SU-DHL-6 (cell line): ENCODE measurements around the gene BCL2L14.

Experiments
- H2AFZ ChIP-seq: fragments of 200-600 bp; sonication (generic); 2 replicates; pipeline ENCODE4 v1.6.1; 2014; ENCODE audit warnings: low read depth, mild to moderate bottlenecking, moderate library complexity, mixed read lengths, antibody characterized with exemption, low read length; ENCODE audit not compliant: severe bottlenecking
- H3F3A ChIP-seq: fragments of 200-600 bp; shearing (Covaris generic); 2 replicates; pipeline ENCODE4 v1.6.0; 2016; ENCODE audit warnings: antibody characterized with exemption, mild to moderate bottlenecking; ENCODE audit not compliant: insufficient read depth
- H3K27ac ChIP-seq: fragments of 200-600 bp; sonication (generic); 2 replicates; pipeline ENCODE4 v1.5.1; 2016; ENCODE audit warnings: low read depth, mild to moderate bottlenecking, low read length, moderate library complexity, mixed read lengths
- H3K27me3 ChIP-seq: fragments of 200-600 bp; sonication (generic), shearing (Covaris generic); 2 replicates; pipeline ENCODE4 v1.6.0; 2014; ENCODE audit warnings: mild to moderate bottlenecking, low read length
- H3K36me3 ChIP-seq: fragments of 200-600 bp; sonication (generic); 2 replicates; pipeline ENCODE4 v1.6.1; 2014; ENCODE audit warnings: mild to moderate bottlenecking, low read length, mixed read lengths
- H3K4me2 ChIP-seq: fragments of 300-600, 200-600 bp; shearing (Covaris generic), sonication (generic); 2 replicates; pipeline ENCODE4 v1.6.0; 2014; ENCODE audit warnings: low read length, low read depth, mild to moderate bottlenecking; ENCODE audit not compliant: poor library complexity, severe bottlenecking
- H3K4me3 ChIP-seq: fragments of 200-600 bp; sonication (generic); 2 replicates; pipeline ENCODE4 v1.5.1; 2014; ENCODE audit warnings: antibody characterized with exemption, low read length, mild to moderate bottlenecking, mixed read lengths; ENCODE audit not compliant: insufficient read depth, poor library complexity, severe bottlenecking
- H3K79me2 ChIP-seq: fragments of 200-600 bp; sonication (generic); 2 replicates; pipeline ENCODE4 v1.6.1; 2014; ENCODE audit warnings: mild to moderate bottlenecking, low read length, moderate library complexity; ENCODE audit not compliant: insufficient read depth
- H3K9ac ChIP-seq: fragments of 200-600 bp; sonication (generic); 2 replicates; pipeline ENCODE4 v1.7.0; 2014; ENCODE audit warnings: mild to moderate bottlenecking, low read length
- H3K9me2 ChIP-seq: fragments of 200-600 bp; sonication (generic); replicated peaks from 2 replicates; pipeline ENCODE4 v1.6.1; 2014; ENCODE audit warnings: low read length; ENCODE audit not compliant: insufficient read depth
- H3K9me3 ChIP-seq: fragments of 200-600 bp; sonication (generic); 2 replicates; pipeline ENCODE4 v1.6.1; 2014; ENCODE audit warnings: low read length, mixed read lengths; ENCODE audit not compliant: insufficient read depth
- H4K20me1 ChIP-seq: fragments of 200-600 bp; sonication (generic); 2 replicates; pipeline ENCODE4 v1.6.1; 2014; ENCODE audit warnings: low read depth, mild to moderate bottlenecking, antibody characterized with exemption, low read length, moderate library complexity, mixed read lengths
- EZH2phosphoT487 ChIP-seq: fragments of 200-600 bp; sonication (generic), shearing (Covaris generic); conservative IDR thresholded peaks from 2 replicates; pipeline ENCODE4 v1.6.1; 2018; ENCODE audit warnings: mild to moderate bottlenecking, antibody characterized with exemption, low read length, moderate library complexity, mixed read lengths
- TF ChIP-seq, protein P1 (sequence below): fragments of 200-600 bp; sonication (generic); IDR thresholded peaks from one replicate; pipeline ENCODE4 v1.5.1; 2017; ENCODE audit warnings: antibody characterized with exemption, mild to moderate bottlenecking, low read length, moderate library complexity; ENCODE audit not compliant: insufficient read depth, poor library complexity, severe bottlenecking

BCL2L14 gene

DNA sequence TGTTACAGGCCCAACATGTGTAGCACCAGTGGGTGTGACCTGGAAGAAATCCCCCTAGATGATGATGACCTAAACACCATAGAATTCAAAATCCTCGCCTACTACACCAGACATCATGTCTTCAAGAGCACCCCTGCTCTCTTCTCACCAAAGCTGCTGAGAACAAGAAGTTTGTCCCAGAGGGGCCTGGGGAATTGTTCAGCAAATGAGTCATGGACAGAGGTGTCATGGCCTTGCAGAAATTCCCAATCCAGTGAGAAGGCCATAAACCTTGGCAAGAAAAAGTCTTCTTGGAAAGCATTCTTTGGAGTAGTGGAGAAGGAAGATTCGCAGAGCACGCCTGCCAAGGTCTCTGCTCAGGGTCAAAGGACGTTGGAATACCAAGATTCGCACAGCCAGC, 8.6 kb downstream of the BCL2L14 start:
- TF ChIP-seq, protein P1, sequence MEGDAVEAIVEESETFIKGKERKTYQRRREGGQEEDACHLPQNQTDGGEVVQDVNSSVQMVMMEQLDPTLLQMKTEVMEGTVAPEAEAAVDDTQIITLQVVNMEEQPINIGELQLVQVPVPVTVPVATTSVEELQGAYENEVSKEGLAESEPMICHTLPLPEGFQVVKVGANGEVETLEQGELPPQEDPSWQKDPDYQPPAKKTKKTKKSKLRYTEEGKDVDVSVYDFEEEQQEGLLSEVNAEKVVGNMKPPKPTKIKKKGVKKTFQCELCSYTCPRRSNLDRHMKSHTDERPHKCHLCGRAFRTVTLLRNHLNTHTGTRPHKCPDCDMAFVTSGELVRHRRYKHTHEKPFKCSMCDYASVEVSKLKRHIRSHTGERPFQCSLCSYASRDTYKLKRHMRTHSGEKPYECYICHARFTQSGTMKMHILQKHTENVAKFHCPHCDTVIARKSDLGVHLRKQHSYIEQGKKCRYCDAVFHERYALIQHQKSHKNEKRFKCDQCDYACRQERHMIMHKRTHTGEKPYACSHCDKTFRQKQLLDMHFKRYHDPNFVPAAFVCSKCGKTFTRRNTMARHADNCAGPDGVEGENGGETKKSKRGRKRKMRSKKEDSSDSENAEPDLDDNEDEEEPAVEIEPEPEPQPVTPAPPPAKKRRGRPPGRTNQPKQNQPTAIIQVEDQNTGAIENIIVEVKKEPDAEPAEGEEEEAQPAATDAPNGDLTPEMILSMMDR: no peak
- no peak for TF ChIP-seq EZH2phosphoT487
- Histone ChIP-seq H3K4me3 (no peak overlapping the region), H3K4me2 (no peak overlapping the region), H3K9ac (no peak overlapping the region), H3K9me3 (no peaks in the 10 kb centered on the region), H3K27me3 (no peaks in the 10 kb centered on the region), H2AFZ (no peak overlapping the region), H3K79me2 (no peaks in the 10 kb centered on the region), H3K36me3 (no peaks in the 10 kb centered on the region), H4K20me1 (no peaks in the 10 kb centered on the region), H3F3A (no peaks in the 10 kb centered on the region), H3K9me2 (no peaks in the 10 kb centered on the region), H3K27ac (no peak overlapping the region)

DNA sequence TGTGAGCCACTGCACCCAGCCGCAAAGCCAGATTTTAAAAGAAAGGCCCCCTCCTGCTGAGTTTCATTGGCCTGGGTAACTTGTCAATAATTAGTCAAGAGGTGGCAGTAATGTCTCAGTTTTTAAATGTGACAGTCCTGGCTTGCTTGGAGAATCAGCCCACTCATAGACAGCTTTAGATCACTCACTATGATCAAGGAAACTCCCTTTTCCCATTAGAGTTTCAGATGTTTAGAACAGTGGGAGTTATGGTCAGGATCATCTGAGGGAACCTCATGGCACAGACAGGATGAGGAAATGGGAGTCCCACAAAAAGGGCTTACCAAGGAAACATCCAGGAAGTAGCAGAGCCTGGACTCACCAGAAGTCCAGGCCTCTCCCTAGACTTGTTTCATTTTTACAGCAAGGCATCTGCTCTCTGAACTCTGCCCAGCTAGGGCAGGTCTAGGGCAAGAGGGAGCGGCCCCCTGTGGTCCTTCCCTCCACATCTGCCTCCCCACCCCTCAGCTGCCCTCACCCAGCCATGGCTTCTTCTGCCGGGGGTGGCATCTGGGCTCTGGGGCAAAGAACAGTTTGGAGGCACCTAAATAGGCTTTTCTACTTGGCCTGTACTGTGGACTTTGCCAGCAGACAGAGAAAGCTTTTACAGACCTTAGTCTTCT, 11.2 kb downstream of the BCL2L14 start:
- TF ChIP-seq EZH2phosphoT487: no peak
- TF ChIP-seq, protein P1: no peak
- Histone ChIP-seq H2AFZ (no peak overlapping the region), H3K4me2 (no peak overlapping the region), H3K27ac (no peak overlapping the region), H3K79me2 (no peaks in the 10 kb centered on the region), H4K20me1 (no peaks in the 10 kb centered on the region), H3K36me3 (no peaks in the 10 kb centered on the region), H3F3A (no peaks in the 10 kb centered on the region), H3K27me3 (no peaks in the 10 kb centered on the region), H3K9me2 (no peaks in the 10 kb centered on the region), H3K9ac (no peak overlapping the region), H3K4me3 (no peak overlapping the region), H3K9me3 (no peaks in the 10 kb centered on the region)

DNA sequence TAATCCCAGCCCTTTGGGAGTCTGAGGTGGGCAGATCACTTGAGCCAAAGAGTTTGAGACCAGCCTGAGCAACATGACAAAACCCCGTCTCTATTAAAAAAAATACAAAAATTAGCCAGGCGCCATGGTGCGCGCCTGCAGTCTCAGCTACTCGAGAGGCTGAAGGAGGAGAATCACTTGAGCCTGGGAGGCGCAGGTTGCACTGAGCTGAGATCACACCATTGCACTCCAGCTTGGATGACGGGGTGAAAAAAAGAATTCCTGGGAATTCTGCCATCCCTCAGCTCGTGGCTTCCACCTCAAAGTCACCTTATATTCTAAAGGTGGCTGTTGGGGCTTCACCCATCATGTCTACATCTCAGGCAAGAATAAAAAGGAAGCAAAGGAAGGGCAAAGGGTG, 12.9 kb downstream of the BCL2L14 start:
- no peaks in the 10 kb centered on the region for H3K79me2 ChIP-seq
- H3F3A ChIP-seq: no peaks in the 10 kb centered on the region
- H3K9me3 ChIP-seq: no peaks in the 10 kb centered on the region
- H2AFZ ChIP-seq: no peak overlapping the region
- H3K4me2 ChIP-seq: no peak overlapping the region
- no peaks in the 10 kb centered on the region for H3K9me2 ChIP-seq
- H3K27me3 ChIP-seq: no peaks in the 10 kb centered on the region
- H4K20me1 ChIP-seq: no peaks in the 10 kb centered on the region
- H3K36me3 ChIP-seq: no peaks in the 10 kb centered on the region
- no peak overlapping the region for H3K27ac ChIP-seq
- H3K9ac ChIP-seq: no peak overlapping the region
- no peak for TF ChIP-seq EZH2phosphoT487
- TF ChIP-seq, protein P1: no peak
- no peak overlapping the region for H3K4me3 ChIP-seq
